HG03175 (cell line): ENCODE results near the gene ABHD5.

Experiments
- ATAC-seq: cut with Tn5 transposase; IDR thresholded peaks from one replicate; pipeline ENCODE4 v1.9.1; 2021; ENCODE audit warnings: mild to moderate bottlenecking, moderate library complexity; ENCODE audit not compliant: unreplicated experiment

ABHD5 gene

GRCh38 chr3:43773273-43774094 is 82.7 kb downstream of the ABHD5 start:
- no peak for ATAC-seq

GRCh38 chr3:43774799-43775198 is 84.1 kb downstream of the ABHD5 start:
- no peak for ATAC-seq

GRCh38 chr3:43776101-43776500 is 85.4 kb downstream of the ABHD5 start:
- ATAC-seq: no peak

- ATAC-seq: no peak
Measured at GRCh38 chr3:43779850-43780249, 89.1 kb downstream of the ABHD5 start.

- ATAC-seq: no peak
Measured at GRCh38 chr3:43782541-43782940, 91.8 kb downstream of the ABHD5 start.
